Endothelial cell of umbilical vein (primary cell): ENCODE results near the gene FAM83E. TPM values are rescaled to one million over a fixed set of nuclear protein-coding genes. Genes with fewer than 3 reads are reported as not detected.

Experiments used
- BruUV-seq: library from RNA; stranded (reverse); fragments of 400-500 nt; replicated peaks from 2 replicates; lab custom pipeline; 2021; lab: Mats Ljungman, UMichigan
- CTCF ChIA-PET: fragments of 300-600, 350-600 bp; sonication (Branson Sonifier 250); formaldehyde crosslinking; loops from one replicate; lab custom pipeline; 2021; ENCODE audit warnings: antibody characterized with exemption, inconsistent platforms; lab: Charles Lee
- POLR2A ChIA-PET: fragments of 300-600, 350-600 bp; sonication (Branson Sonifier 250); formaldehyde crosslinking; loops from one replicate; lab custom pipeline; 2021; ENCODE audit warnings: antibody characterized with exemption, inconsistent platforms; lab: Charles Lee
- DNase-seq: peaks from one replicate; pipeline ENCODE4 v3.0.0-alpha.2; 2011; ENCODE audit warnings: low read depth, low spot score
- FAIRE-seq: peaks from 2 replicates; lab custom pipeline; 2011; peaks lifted over from hg19 to GRCh38; lab: Jason Lieb, UNC
- H2AFZ ChIP-seq: 2 replicates; pipeline ENCODE4 v1.6.0; 2012; ENCODE audit warnings: low read depth, low read length, control low read depth, inconsistent platforms
- H3K27ac ChIP-seq: 2 replicates; pipeline ENCODE4 v1.5.1; 2011; ENCODE audit warnings: low read depth, mild to moderate bottlenecking, control low read depth, low read length, moderate library complexity; ENCODE audit not compliant: insufficient read depth
- H3K27me3 ChIP-seq, 2 experiments: 2 replicates each; pipeline versions ENCODE4 v1.6.0 to v1.6.1; 2011; ENCODE audit warnings: low read length in 2 of 2, mixed read lengths in 1 of 2; ENCODE audit not compliant: control insufficient read depth in 2 of 2, insufficient read depth in 2 of 2
- H3K36me3 ChIP-seq, 2 experiments: 2 replicates in 1 of 2; 3 replicates in 1 of 2; pipeline ENCODE4 v1.5.1; 2011; ENCODE audit warnings: low read length in 2 of 2, mild to moderate bottlenecking in 1 of 2, moderate library complexity in 1 of 2; ENCODE audit not compliant: control insufficient read depth in 2 of 2, insufficient read depth in 2 of 2; ENCODE audit errors: extremely low read depth in 1 of 2
- H3K4me1 ChIP-seq: 3 replicates; pipeline ENCODE4 v1.5.1; 2011; ENCODE audit warnings: mild to moderate bottlenecking, low read length; ENCODE audit not compliant: control insufficient read depth, insufficient read depth; ENCODE audit errors: extremely low read depth
- H3K4me2 ChIP-seq: 2 replicates; pipeline ENCODE4 v1.6.1; 2011; ENCODE audit warnings: low read length, control low read depth, mixed read lengths; ENCODE audit not compliant: insufficient read depth
- H3K4me3 ChIP-seq, 3 experiments: fragments of 200-600 bp in 1 of 3; sonication (generic), shearing (Covaris generic) in 1 of 3; replicated peaks in 1 of 3; 2 replicates each; pipeline ENCODE4 v1.5.1; 2011 to 2016; ENCODE audit warnings: control low read depth in 3 of 3, low read length in 3 of 3, mild to moderate bottlenecking in 2 of 3, inconsistent platforms in 1 of 3, low read depth in 1 of 3, moderate library complexity in 1 of 3; ENCODE audit not compliant: insufficient read depth in 1 of 3
- H3K79me2 ChIP-seq: 2 replicates; pipeline ENCODE4 v1.6.0; 2012; ENCODE audit warnings: low read length, inconsistent platforms; ENCODE audit not compliant: control insufficient read depth, insufficient read depth
- H3K9ac ChIP-seq: replicated peaks from 2 replicates; pipeline ENCODE3; 2011; ENCODE audit warnings: low read length, control low read depth; ENCODE audit not compliant: insufficient read depth; ENCODE audit errors: extremely low read depth
- H3K9me1 ChIP-seq: replicated peaks from 3 replicates; pipeline ENCODE4 v1.6.0; 2011; ENCODE audit warnings: mild to moderate bottlenecking, low read length; ENCODE audit not compliant: control insufficient read depth, insufficient read depth; ENCODE audit errors: extremely low read depth
- H3K9me3 ChIP-seq: replicated peaks from 2 replicates; pipeline ENCODE4 v1.5.1; 2012; ENCODE audit warnings: low read length, inconsistent platforms; ENCODE audit not compliant: control insufficient read depth, insufficient read depth
- H4K20me1 ChIP-seq: replicated peaks from 2 replicates; pipeline ENCODE3; 2011; ENCODE audit warnings: mild to moderate bottlenecking, low read length; ENCODE audit not compliant: control insufficient read depth, insufficient read depth; ENCODE audit errors: extremely low read depth
- EZH2 ChIP-seq: IDR thresholded peaks from 2 replicates; pipeline ENCODE4 v1.6.1; 2012; ENCODE audit warnings: borderline replicate concordance, low read depth, mild to moderate bottlenecking, moderate library complexity, low read length, inconsistent platforms; ENCODE audit not compliant: severe bottlenecking
- FOS ChIP-seq: IDR thresholded peaks from 2 replicates; pipeline ENCODE4 v1.6.1; 2011; ENCODE audit warnings: mild to moderate bottlenecking, low read length, moderate library complexity, borderline replicate concordance; ENCODE audit not compliant: insufficient read depth
- GATA2 ChIP-seq: IDR thresholded peaks from 2 replicates; pipeline ENCODE4 v1.7.0; 2011; ENCODE audit warnings: low read depth, mild to moderate bottlenecking, moderate library complexity, mixed read lengths, low read length; ENCODE audit not compliant: insufficient read length, insufficient read depth
- JUN ChIP-seq: IDR thresholded peaks from 2 replicates; pipeline ENCODE4 v1.6.1; 2011; ENCODE audit warnings: borderline replicate concordance, low read depth; ENCODE audit not compliant: insufficient read length, insufficient read depth
- MAX ChIP-seq: IDR thresholded peaks from 2 replicates; pipeline ENCODE4 v1.6.1; 2011; ENCODE audit not compliant: insufficient read depth, insufficient read length
- MYC ChIP-seq: IDR thresholded peaks from one replicate; pipeline ENCODE4 v1.6.1; 2011; ENCODE audit warnings: mild to moderate bottlenecking, low read depth, low read length
- POLR2A ChIP-seq: IDR thresholded peaks from 2 replicates; pipeline ENCODE4 v1.6.1; 2012; ENCODE audit warnings: low read depth, mild to moderate bottlenecking, control low read depth, low read length
- POLR2AphosphoS5 ChIP-seq: IDR thresholded peaks from 2 replicates; pipeline ENCODE4 v1.6.1; 2012; ENCODE audit warnings: low read depth, mild to moderate bottlenecking, control low read depth, low read length, moderate library complexity; ENCODE audit not compliant: insufficient read depth
- dilution Hi-C: fragments of 300-500 bp; cut with MboI; formaldehyde crosslinking; loops from one replicate; pipeline ENCODE4 v1.15.0; 2019; ENCODE audit warnings: low sequenced_read_pairs; ENCODE audit not compliant: extremely low pct_ligation_motif_present
- intact Hi-C: fragments of 100-400 bp; cut with micrococcal nuclease; formaldehyde crosslinking; loops from one replicate; pipeline ENCODE4 v1.10.0; 2022
- polyA plus RNA-seq, 4 experiments: library from polyadenylated mRNA; depleted of rRNA in 3 of 4; stranded (reverse) in 3 of 4; unstranded in 1 of 4; fragments of >200 nt; gene quantifications; 2 replicates each; pipeline versions ENCODE4 v1.2.1 to v1.2.3, GENCODE V29; 2011 to 2012; ENCODE audit warnings: missing spikeins in 1 of 4
- total RNA-seq: library from RNA; stranded (reverse); gene quantifications from 2 replicates; pipeline ENCODE4 v1.2.3, GENCODE V29; 2021

The FAM83E gene
- total and polyA plus RNA-seq, 2 donors (not counting 3 experiments of a cell fraction or from before 2014, with no cell fraction given) = 0.04 to 1.7 TPM

GRCh38 chr19:48635966-48636858 lies 21.3 kb upstream of the FAM83E start:
- no TSS peak for BruUV-seq
- POLR2A ChIA-PET = no interaction called here
- no peaks in the 10 kb centered on the region for H4K20me1 ChIP-seq

More at GRCh38 chr19:48635966-48636858, 21.3 kb upstream of the FAM83E start:
- no peak overlapping the region for H3K27ac ChIP-seq
- no peaks in the 10 kb centered on the region for H3K9me1 ChIP-seq
- peak overlapping the region in 1 of 3 experiments; percentile 34 for H3K4me3 ChIP-seq
- no peaks in the 10 kb centered on the region for H3K36me3 ChIP-seq
- peak overlapping the region; percentile 37 for H3K4me2 ChIP-seq
- FAIRE-seq = no peak
- H3K4me1 ChIP-seq = peaks cover 26% of the 10 kb centered on the region
- dilution Hi-C loops (no loop called here), intact Hi-C loops (loop anchor here (5.0 to 10.0 kb wide), 2 partner anchors 336 to 359 kb away; partner anchors contain the start of genes GYS1 and RUVBL2)
- no peaks in the 10 kb centered on the region for H3K79me2 ChIP-seq
- peaks cover 3 to 13% of the 10 kb centered on the region in 2 experiments for H3K27me3 ChIP-seq
- H2AFZ ChIP-seq = peak overlapping the region; percentile 15
- CTCF ChIA-PET = no interaction called here
- H3K9ac ChIP-seq = no peak overlapping the region
- TF ChIP-seq GATA2 (no peak), FOS (no peak), JUN (no peak), POLR2A (no peak), POLR2AphosphoS5 (no peak), MYC (no peak), EZH2 (peak; percentile 30), MAX (no peak)
- DNase-seq = no peak
- H3K9me3 ChIP-seq = no peaks in the 10 kb centered on the region
